ENCODE measurements around the gene HNRNPUL1.
"Not testable (repeated sequence)": the region's sequence is repeated elsewhere in the genome, so short reads cannot be mapped to it uniquely, and the experiment has no call there.

HNRNPUL1 gene

DNA sequence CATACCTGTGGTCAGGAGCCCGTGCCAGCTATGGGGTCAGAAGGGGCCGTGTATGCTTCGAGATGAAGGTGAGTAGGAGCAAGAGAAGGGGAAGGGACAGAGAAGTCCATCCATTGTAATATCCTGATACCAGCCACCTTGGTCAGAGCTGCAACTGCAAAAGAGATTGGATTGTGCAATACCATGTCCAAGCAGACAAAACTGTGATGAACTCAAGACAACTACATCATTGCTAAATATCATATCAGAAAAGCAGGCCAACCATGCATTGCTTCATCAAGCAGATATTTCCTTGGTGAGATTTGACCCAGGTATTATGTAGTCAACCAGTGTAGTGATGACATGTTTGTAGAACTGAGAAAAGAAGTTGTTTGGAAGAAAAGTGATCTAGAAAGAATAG lies 12.1 kb downstream of the HNRNPUL1 start:
- no peak for DNase-seq (ENCODE audit: low spot score)

DNA sequence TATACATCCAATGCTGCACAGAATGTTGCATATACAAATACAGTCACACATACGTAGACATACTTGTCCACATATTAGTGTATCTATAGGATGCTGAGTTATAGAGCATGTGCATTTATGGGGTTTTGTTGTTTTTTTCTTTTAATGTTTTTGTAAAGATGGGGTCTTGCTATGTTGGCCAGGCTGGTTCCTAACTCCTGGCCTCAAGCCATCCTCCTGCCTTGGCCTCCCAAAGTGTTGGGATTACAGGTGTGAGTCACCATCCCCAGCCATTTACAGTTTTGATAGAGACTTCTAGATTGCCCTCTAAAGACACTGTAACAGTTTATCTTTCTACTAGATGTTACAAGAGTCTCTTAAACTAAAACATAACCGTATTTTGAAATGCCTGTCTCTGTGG lies 14.3 kb downstream of the HNRNPUL1 start:
- DNase-seq (ENCODE audit: low spot score): no peak

DNA sequence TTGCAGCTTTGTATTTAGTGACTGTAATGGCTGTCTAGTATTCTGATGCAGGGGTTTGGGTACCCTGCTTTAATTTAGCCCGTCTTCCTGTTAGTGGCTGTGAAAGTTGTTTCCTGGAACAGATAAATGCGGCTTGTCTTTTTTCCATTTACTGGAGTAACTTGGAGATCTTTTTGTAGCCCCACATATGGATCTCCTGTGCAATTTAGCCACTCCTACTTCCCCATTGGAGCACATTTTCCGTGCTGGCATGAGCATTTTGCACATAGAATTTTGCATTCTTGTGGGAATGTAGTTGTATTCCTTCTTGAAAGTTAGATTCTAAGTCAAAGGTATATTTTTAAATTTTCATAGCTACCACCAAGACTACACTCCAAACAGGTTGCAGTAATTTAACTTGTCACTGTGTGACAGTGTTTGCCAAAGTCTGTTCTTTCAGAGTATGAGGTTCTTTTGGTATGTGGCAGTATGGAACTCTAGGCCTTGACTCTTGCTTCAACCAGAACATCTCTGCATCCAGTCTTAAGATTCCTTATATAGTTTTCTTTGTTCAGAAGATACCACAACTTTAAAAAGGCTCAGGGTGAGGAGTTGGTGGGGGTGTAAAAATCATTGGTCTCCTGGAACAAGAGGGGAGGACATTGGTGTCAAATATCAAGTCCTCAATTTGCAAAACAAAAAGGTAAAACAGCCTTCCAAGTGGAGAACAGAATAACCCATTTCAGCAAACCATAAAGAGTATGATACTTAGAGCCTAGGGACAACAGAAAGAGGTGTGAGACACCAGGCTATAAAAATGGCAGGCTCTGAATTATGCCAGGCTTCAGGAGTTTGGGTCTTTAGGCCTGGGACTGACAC lies 24.7 kb downstream of the HNRNPUL1 start:
- DNase-seq (ENCODE audit: low spot score): no peak

DNA sequence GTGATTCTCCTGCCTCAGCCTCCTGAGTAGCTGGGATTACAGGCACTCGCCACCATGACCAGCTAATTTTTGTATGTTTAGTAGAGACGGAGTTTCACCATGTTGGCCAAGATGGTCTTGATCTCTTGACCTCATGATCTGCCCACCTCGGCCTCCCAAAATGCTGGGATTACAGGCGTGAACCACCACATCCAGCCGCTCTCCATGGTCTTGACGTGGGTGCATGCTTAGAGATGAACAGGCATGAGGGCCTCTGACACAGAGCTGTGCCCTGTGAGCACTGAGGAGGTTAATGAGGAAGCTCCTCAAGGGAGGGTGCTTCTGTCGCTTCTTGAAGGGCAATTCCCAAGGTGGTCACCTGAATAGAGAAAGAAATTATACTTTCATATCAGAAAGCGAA lies 25.6 kb downstream of the HNRNPUL1 start:
- not testable (repeated sequence) for DNase-seq (ENCODE audit: low spot score)

DNA sequence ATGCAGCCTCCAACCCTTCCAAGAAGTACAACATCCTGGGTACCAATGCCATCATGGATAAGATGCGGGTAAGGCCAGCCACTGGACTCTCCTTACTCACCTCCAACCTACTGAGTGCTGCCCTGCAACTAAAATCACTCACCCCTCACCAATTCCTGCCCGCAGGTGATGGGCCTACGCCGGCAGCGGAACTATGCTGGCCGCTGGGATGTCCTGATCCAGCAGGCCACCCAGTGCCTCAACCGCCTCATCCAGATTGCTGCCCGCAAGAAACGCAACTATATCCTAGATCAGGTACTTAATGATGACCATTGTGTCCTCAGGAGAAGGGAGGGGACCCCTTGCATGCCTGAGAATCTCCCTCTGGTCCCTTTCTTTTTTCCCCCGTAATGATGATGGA lies 30.2 kb downstream of the HNRNPUL1 start:
- no peak for DNase-seq (ENCODE audit: low spot score)

DNA sequence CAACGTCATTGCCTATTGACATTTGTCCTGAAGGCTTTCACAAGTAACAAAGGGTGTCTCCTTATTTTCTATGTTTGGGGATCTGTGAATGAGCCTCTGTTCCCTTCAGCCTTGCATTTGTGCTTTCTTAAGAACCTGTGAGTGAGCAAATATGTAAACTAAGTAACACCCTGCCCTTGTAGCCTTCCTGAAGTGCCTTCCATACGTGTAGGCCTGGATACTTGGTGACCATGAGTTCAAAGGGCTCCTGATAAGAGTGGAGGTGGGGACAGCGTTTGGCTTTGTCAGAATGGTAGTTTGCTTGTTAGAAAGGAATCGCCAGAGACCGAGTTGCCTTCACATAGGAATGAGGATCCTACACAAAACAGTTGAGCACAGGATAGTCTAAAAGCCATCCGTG lies 31.3 kb downstream of the HNRNPUL1 start:
- DNase-seq (ENCODE audit: low spot score): no peak

DNA sequence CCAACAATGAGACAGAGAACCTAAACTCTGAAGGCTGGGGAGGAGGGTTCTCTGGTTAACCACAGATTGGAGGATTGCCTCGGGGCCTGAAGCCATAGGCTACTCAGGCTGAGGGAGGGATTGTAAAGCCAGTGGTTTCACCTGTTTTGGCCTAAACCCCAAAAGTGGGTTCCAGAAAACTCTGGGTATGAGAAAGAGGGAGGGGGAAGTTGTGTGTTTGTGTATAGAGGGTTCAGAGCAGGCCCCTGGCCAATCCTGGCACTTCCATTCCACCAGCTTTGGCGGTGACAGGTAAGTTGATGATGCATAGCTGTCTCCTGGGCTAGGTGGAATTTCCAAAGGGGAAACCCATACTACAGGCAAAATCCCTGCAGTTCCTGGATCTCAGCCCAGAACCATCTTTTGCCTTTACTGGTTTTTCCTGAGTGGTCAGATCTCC lies 32.3 kb downstream of the HNRNPUL1 start:
- DNase-seq (ENCODE audit: low spot score): no peak

DNA sequence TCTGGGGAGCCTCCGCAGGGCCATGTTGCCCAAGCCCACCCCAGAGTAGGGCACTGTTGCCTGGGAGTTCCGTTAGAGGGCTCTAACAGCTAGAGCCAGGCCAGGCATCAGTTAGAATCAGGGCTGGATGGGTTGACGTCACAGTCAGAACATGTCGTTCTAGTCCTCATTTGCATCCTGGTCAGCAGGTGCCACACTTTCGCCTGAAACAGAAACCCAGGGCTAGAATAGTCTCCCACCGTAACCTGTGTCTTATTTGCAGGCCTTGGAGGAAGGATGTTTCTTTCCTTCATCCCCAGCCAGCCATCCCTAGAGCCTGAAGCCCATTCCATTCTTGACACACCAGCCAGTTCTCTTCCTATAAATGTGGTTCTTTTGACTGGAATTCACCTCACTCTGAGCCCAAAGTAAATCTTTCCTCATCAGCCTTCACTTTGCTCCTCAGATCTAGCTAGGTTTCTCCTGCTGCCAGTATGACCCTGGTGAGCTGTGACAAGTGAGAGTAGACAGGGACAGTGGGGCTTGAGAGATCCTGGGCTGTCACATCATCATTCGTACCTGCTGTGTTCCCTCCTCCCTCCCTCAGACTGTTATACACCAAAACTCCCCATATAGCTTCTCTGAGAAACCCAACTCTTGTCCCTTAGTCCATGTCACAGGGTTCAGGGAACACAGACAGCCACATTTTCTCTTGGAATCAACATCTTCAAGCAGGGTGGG lies 33.6 kb downstream of the HNRNPUL1 start:
- no peak for DNase-seq (ENCODE audit: low spot score)

DNA sequence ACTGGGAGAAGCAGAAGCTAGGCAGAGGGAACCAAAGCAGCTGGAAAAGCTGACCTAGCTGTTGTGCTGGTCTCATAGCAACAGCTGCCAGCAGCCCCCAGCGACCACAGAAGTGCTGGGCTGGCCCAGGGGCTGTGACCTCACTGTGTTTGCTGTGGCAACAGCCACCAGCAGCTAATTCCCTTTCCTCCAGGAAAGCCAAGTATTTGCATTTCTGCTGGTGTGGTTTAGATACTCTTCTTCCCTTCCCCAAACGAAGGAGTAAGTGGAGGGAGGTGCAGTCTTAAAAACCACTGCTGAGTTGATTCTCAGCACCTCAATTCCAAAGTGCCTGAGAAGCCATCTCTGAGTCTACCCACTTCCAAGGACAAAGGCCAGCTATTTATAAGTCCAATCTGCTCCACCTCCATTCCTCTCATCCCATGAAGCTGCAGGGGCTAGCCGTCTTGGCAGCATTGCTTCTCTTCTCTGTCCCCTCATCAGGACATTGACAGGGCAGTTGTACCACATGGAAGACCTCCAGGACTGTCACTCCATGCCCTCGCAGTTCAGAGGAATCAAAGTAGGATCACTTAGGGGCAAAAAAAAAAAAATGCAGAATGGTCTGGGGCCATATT lies 34.3 kb downstream of the HNRNPUL1 start:
- no peak for DNase-seq (ENCODE audit: low spot score)

DNA sequence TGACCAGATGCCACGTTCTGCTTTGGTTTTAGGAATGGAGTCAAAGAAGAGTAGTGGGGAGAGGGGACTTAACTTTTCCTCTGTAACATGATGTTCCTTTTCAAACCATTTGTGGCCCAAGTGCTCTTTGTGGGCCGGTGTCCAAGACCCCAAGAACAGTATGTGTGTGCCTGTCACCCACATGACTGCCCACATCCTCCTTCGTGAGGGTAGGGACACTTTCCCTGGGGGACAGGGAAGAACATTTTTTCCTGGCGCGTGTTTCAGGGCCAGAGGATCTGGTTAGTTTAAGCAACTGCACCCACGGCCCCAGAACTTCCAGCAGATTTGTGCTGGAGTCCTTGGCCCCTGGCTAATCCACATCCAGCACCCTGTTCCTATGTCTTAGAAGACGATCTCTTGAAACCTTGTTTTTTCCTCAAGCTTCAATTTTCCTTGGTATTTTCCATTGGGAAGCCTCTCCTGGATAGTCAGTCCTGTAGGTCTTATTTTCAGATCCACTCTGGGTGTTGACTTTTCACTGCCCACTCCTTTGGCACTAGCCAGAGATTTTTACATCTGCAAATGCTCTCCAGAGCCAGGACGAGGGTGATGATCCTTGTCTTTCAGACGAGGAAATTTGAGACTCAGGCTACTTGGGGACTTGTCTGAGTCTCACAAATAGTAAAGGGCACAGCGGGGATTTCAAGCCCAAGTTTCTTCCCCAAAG lies 35.0 kb downstream of the HNRNPUL1 start:
- DNase-seq (ENCODE audit: low spot score): no peak

DNA sequence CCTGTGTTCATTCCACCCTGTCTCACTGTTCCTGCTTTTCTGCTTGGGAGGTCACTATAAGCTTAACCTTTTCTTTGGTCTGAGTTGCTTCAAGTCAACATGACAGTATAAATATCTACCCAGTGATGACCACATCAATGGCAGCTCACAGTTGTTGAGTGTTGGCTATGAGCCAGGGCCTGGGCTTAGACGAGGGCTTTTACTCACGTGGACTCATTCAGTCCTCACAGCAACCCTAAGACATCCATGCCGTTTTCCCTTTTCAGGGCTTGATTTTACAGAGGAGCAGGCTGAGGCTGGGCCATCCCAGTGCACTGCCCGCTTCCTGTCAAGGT lies 35.5 kb downstream of the HNRNPUL1 start:
- no peak for DNase-seq (ENCODE audit: low spot score)

DNA sequence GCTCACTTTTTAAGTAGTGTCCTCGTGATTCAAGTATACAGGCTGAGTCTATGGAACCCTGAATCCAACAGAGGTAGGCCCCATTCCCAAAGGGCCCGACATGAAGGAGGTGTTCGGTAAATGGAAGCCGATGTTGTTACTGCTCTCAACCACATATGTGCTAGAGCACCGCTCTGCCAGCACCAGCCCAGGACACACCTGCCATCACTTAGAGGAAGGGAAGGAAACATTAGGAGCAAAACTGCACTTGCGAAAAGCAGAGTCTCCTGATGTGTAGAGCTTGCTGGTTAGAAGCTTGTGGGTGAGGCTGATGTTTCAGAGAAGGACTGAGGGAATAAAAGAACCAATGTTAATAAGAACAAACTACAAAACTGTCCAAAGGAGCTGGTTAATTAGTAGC lies 36.4 kb downstream of the HNRNPUL1 start:
- DNase-seq (ENCODE audit: low spot score): no peak

DNA sequence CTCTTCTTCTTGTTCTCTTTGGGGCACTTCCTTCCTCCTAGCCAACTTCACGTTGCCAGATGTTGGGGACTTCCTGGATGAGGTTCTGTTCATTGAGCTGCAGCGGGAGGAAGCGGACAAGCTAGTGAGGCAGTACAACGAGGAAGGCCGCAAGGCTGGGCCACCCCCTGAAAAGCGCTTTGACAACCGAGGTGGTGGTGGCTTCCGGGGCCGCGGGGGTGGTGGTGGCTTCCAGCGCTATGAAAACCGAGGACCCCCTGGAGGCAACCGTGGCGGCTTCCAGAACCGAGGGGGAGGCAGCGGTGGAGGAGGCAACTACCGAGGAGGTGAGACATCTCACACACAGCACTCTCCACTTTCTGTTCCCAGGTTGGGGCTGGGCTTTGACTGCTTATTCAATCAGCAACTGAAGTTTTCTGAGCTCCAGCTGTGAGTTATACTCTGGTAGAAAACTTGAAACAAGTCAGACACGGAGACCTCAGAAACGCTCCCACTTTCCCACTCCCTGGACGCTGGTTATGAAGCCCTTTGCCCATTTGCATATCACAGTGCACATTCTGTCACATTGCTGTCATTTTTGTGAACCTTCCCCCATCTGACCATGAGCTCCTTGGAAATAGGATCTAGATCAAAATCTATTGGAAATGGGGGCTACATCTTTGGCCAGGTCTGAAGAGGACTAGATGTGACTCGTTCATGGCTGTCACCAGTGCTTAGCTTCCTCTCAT lies 38.6 kb downstream of the HNRNPUL1 start:
- no peak for DNase-seq (ENCODE audit: low spot score)

DNA sequence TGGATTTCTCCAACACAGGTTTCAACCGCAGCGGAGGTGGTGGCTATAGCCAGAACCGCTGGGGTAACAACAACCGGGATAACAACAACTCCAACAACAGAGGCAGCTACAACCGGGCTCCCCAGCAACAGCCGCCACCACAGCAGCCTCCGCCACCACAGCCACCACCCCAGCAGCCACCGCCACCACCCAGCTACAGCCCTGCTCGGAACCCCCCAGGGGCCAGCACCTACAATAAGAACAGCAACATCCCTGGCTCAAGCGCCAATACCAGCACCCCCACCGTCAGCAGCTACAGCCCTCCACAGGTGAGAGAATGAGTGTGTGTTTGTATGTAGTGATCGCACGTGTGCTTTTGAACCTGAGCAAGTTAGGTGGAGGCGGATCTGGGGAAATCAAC lies 39.8 kb downstream of the HNRNPUL1 start:
- no peak for DNase-seq (ENCODE audit: low spot score)

DNA sequence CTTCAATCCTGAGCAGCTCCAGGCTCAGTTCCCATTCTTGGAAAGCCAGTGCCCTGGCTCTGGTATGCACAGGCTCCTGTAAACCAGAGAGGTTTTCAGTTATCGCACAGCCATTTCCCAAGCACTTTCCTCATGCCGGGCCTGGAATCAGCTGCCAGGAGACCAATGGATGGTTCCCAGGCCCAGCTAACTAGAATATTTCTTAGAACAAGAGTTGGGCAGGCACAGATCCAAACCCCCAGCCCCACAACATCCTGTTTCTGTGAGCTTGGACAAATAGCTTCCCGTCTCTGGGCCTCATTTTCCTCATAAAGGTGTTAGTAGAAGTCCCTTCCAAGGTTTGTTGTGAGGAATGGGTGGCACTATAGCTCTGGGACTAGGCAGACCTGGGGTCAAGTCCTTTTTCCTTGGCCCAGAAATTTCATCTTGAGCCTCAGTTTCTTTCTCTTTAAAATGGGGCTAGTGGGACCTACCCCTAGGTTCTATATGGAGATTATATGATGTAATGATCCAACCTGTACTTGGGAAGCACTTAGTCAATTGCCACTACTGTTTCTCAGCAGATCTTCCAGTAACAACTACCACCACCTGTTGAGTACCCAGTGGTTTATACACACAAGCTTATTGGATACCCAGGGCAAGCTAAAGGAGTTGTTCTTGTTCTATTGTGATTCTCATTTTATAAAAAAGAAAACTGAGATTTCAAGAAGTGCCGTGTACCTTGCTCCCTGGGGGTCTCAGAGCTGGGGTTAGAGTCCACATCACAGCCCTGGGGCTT lies 40.7 kb downstream of the HNRNPUL1 start:
- no peak for DNase-seq (ENCODE audit: low spot score)

DNA sequence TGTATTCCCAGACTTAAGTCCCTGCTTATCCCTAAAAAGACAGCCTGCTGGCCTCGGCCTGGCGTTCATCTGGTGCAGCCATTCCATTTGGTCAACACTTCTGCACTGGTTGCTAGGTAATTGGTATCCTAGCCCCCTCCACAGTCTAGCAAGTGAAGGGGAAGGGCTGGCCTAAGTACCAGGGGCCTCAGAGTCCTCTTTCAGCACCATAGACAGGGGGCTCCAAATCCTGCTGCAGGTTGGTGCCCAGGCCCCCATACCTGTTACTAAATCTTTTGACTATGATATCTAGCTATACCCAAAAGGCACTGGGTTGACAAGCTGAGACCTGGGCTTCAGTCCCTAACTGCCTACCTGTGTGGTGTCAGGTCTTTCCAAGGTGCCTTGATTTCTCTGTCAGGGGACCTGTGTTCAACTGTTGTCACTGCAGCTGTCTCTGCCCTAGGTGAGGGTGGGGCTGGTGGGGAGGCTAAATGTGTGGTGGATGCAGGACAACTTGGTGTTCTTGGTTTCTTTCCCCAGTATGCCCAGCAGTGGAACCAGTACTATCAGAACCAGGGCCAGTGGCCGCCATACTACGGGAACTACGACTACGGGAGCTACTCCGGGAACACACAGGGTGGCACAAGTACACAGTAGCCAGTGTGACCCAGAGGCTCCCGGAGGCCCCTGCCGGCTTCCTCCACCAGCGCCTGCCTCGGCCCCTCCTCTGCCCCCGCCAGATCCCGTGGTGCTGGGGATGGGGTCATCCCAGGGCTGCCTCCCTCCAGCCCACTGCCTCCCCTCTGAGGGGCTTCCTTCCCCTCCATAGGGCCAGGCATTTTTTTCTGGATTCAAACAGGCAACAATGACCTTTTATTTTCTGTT lies 42.0 kb downstream of the HNRNPUL1 start:
- DNase-seq (ENCODE audit: low spot score): no peak

DNA sequence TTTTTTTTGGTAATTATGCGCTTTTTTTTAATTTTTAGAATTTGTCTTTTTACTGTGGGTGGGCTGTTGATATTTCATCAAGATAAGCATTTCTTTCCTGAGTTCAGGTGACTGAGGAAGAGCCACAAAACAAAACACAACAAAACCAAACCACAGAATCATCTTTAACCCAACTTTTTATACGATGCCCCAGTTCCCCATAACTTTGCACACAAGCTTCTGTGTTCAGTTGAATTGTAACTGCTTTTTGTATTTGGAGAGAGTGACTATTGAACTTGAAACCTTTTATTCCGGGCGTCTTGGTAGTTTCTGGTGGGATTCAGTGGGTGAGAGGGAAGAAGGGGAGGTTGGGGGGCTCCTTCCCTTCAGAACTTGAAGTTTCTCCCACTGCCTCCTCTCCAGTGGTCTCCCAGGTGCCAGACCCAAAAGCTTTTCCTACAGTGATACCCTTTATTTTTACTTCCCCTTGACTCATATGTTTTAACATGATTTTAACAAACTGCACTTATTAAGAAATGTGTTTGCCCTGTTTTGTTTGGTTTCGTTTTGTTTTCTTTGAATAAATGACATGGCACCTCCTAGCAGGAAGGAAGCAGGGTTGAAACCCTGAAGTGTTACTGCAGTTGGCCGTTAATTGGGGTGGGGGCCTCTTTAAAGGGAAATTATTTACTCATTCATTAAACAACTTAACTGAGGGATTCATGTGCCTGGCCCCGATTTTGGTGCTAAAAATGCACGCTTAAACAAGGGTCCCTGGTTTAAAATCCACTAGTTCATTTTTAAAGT lies 43.1 kb downstream of the HNRNPUL1 start:
- DNase-seq (ENCODE audit: low spot score): no peak

DNA sequence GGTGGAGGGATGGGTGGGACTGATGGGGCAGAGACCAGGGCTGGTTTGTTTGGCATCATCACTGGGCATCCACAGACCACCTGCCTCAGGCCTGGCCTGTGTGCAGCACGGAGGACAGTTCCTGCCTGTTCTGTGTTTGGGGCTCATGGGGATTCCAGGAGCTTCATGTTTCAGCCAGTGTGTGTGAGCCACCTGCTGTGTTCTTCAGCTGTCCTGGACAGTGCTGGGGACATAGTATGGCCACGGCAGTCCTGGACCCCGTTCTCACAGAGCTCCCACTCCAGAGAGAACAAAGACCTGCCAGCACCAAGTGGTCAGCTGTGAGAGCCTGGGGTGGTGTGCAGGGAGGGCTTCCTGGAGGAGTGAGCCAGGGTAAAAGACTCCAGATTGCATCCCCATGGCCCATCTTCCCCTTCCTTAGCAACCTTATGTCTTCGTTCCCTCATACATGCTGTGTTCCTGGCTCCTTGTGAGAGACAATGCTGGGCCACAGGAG lies 43.8 kb downstream of the HNRNPUL1 start:
- DNase-seq (ENCODE audit: low spot score): no peak
